ENCODE data around the gene HACD4.

- TF ChIP-seq ESRRA (CRISPR knock-in tag; IDR thresholded peaks at IDR 0.05; ENCODE audit: low read depth) = no peak
- TF ChIP-seq THAP7 (CRISPR knock-in tag; IDR thresholded peaks at IDR 0.05) = no peak
- TF ChIP-seq MYC (CRISPR knock-in tag; IDR thresholded peaks at IDR 0.05; ENCODE audit: borderline replicate concordance) = no peak
- no peak for TF ChIP-seq ZNF232 (CRISPR knock-in tag; IDR thresholded peaks at IDR 0.05; ENCODE audit: borderline replicate concordance)
- TF ChIP-seq BRF2 (CRISPR knock-in tag; IDR thresholded peaks at IDR 0.05) = no peak
- no peak for TF ChIP-seq RAD21 (CRISPR knock-in tag; IDR thresholded peaks at IDR 0.05)
- no peak for TF ChIP-seq KAT8 (CRISPR knock-in tag; IDR thresholded peaks at IDR 0.05)
- TF ChIP-seq RBM22 (optimal IDR thresholded peaks at IDR 0.05; ENCODE audit: low read length) = no peak
- TF ChIP-seq ARNT (IDR thresholded peaks at IDR 0.05) = no peak
- no peak for TF ChIP-seq HNF4G (IDR thresholded peaks at IDR 0.05; ENCODE audit: borderline replicate concordance, low read depth, low read length)
- no peak for TF ChIP-seq HNF4G (CRISPR knock-in tag; IDR thresholded peaks at IDR 0.05; ENCODE audit: borderline replicate concordance, low read depth)
- no peak for TF ChIP-seq CTCF (CRISPR knock-in tag; IDR thresholded peaks at IDR 0.05)
Measured at GRCh38 chr9:21077781-21078180, 46.3 kb upstream of the HACD4 start, which contains the start of gene IFNB1.
